Activated CD4-positive, alpha-beta T cell treated with anti-CD3 and anti-CD28 coated beads, Interleukin-2, amount 50 U/mL, for 48 hours (primary cell): ENCODE data around the gene F11.
"Not testable (repeated sequence)": the region's sequence is repeated elsewhere in the genome, so short reads cannot be mapped to it uniquely, and the experiment has no call there.

Experiments used
- DNase-seq, 2 experiments: peaks; one replicate each; pipeline ENCODE4 v3.0.0-alpha.2; 2020

The F11 gene

GRCh38 chr4:186265683-186266652, at the start of gene F11:
F11 (plus strand) TSS chr4:186266189; CDS start chr4:186267137, 948 bp downstream.
- DNase-seq: no peak

GRCh38 chr4:186216465-186217024, 49.4 kb upstream of the F11 start:
- DNase-seq: no peak

DNA sequence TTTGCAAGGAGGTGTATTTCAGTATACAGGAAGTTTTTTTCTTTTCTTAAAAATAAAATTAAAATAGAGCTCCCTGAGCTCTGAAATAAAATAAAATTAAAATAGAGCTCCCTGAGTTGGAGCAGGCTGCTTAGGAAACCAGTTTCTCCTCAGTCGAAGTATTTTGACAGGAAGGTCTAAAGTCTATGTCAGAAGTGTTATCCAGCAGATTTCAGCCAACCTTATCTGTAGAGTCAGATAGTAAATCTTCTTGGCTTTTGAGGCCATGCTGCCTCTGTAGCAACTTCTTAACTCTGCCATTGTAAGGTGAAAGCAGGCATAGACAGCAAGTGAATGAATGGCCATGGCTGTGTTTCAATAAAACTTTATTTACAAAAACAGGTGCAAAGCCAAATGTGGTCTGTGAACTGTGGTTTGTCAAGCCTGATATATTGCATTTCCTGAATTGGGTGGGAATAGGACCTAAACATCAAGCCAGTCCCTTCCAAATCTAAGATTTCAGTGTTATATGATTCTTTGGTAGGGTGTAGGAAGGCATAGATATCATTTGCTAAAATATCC, 48.2 kb upstream of the F11 start:
- DNase-seq: no peak

DNA sequence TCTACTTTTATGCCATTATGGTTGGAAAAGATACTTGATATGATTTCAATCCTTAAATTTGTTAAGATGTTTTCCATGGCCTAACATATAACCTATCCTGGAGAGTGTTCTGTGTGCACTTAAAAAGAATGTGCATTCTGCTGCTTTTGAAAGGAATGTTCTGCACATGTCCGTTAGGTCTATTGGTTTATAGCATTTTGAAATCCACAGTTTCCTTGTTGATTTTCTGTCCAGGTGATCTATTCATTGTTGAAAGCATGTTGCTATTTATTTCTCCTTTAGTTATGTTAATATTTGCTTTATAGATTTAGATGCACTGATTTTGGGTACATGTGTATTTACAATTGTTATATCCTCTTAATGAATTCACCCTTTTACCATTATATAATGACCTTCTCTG, 44.4 kb upstream of the F11 start:
- no peak for DNase-seq

DNA sequence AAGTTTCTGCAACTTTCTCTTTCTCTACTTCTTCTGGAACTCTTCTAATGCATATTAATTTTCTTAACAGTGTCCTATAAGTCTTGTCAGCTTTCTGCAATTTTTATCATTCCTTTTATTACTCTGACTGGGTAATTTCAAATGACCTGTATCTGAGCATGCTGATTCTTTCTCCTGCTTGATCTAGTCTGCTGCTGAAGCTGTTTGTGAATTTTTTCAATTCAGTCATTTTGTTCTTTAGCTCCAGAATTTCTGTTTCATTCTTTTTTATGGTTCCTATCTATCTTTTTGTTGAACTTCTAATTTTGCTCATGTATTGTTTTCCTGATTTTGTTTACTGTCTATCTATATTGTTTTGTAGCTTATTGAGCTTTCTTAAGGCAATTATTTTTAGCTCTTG, 40.1 kb upstream of the F11 start:
- DNase-seq: no peak

GRCh38 chr4:186226521-186227189, 39.3 kb upstream of the F11 start:
- DNase-seq: no peak

DNA sequence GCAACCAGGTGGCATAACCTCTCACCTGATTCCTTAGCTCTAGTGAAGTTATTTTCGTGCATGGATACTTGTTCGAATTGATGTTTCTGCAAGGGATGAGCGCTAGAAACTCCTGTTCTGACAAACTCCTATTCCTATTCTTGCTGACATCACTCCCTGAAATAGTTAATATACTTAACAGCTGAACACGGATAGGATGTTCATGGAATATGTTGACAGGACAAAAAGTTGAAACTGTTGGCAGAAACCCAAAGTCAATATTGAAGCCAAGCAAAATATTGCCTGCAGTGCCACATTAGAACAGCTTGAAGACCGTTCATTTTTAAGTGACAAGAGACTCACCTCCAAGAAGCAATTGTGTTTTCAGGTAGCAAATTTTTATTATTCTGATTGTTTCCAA, 38.8 kb upstream of the F11 start, which contains the start of gene KLKB1:
Gene KLKB1, plus strand, starts transcription at position 287 of the 400 bp plus-strand sequence. CDS start 689 bp downstream, outside the sequence.
- no peak for DNase-seq

GRCh38 chr4:186227744-186228513, 38.1 kb upstream of the F11 start:
- DNase-seq: no peak

GRCh38 chr4:186228514-186228894, 37.5 kb upstream of the F11 start:
- DNase-seq: no peak

DNA sequence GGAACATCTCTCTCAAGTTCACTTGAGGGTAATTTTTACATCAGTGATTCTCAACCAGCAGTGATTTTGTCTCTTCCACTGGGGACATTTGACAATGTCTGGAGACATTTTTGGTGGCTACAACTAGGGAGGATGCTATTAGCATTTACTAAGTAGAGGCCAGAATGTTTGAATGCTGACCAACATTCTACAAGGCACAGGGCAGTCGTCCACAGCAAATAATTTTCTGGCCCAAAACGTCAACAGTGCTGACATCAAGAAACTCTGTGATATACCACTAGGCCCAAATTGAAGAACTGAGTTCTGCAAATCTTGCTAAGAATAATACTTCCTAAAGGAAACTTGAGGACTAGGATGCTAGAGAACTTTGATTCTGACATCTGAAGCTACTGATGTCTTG, 31.6 kb upstream of the F11 start:
- DNase-seq: no peak

DNA sequence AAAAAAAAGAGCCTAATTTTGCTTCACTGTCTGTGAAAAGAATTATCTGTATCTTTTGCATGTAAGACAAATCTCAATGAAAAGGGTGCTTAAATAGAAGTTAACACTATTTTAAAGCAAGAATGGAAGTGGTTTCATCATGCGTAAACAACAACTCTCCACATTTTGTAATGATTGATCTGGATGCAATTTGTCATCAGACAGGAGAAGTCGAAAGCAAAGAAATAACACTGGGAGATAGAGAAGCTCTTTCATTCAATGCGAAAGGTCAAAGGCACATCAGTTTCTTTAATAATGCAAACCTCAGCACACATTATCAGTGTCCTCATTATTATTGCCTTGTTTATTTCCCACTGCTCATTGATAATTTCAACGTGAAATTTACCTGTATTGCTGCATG, 29.9 kb upstream of the F11 start:
- DNase-seq: no peak

DNA sequence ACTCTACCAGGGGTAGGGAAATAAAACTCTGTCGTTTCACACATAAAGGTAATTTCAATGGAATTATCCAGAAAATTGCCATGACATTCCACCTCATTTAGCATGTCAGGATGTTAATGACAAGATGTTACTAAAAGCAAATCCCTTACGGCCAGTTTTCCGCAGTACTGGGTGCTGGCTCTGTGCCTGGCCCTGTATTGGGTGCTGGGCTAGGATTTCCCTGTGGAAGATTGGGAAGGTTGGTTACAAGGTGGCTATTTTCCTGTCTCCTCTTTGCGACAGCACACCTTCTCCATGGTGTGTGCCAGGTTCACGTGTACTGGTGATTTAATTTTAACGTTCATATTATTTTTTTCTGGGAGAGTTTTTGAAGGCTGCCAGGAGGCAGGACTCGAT, 25.5 kb upstream of the F11 start:
- no peak for DNase-seq

DNA sequence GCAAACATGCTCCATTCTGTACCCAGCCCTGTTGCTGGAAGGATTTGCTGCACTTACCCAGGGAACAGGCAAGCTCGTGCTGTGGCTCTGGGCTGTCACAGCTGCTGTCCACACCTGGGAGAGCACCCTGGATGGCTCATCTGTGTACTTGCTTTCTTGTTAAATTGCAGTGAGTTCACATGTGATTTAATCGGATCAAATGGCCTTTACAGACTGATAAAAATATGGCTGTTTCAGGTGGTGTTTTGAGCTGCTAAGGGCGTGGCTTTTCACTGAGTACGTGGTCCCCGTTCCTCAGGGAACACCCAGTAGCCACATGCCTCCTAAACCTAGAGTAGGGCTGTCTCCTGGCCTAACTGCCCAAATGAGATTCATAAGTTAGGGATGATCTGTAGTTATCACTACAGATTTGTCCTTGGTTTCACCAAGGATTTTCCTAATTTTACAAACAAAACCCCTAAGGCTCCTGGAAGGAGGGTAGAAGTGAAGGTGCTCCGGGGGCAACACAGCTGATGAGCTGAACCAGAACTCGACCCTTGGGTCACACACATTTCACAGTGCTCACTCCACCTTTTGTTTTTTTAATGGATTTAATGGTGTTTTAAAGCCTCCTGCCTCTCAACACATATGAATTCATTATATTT, 25.0 kb upstream of the F11 start:
- DNase-seq: no peak

DNA sequence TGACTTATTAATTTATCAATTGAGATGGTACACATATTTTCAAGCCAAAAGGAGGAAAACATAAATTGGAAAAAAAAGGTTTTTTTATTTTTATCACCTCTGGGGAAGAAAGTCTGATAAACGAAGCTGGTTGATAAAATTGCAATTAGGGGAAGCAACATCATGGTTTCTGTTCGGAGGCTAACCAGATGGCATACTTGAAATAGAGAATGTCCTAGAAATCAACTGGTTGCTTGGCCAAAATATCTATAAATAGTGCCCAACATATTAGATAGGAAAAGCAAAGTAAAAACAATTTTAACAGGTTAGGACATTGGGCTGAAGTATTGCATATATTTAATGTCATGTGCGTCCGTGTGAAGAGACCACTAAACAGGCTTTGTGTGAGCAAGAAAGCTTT, 24.4 kb upstream of the F11 start:
- DNase-seq: no peak

- DNase-seq: not testable (repeated sequence)
These were observed 24.0 kb upstream of the F11 start for GRCh38 chr4:186242031-186242430.

DNA sequence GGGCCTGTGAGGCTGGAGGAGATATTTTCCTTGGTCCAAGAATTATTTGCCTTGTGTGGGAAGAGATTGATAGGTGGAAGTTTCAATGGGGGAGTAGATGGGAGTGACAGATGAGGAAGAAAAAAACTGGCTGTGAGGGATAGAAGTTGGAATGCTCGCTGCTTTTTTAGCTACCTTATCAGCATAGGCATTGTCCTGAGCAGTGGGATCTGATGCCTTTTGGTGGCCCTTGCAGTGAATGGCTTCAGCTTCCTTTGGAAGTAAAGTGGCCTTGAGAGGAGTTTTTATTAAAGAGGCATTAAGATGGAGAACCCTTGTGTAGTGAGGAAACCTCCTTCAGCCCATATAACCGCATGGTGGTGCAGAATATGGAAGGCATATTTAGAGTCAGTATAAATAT, 22.7 kb upstream of the F11 start:
- DNase-seq: no peak

DNA sequence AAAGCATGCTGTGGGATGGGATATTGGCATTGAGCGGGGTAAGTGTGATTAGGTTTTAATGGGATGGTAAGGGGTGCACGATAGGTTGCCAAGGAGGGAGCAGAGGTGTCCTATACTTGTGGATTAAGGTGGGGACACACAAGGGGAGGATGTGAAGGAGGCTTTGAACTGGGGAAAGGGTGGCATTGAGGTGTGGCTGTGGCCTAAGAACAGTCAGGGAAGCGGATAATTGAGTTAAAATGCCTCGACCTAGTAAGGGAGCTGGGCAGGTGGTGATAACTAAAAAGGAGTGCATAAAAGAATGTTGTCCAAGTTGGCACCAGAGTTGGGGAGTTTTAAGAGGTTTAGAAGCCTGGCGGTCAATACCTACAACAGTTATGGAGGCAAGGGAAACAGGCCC, 21.2 kb upstream of the F11 start:
- no peak for DNase-seq

DNA sequence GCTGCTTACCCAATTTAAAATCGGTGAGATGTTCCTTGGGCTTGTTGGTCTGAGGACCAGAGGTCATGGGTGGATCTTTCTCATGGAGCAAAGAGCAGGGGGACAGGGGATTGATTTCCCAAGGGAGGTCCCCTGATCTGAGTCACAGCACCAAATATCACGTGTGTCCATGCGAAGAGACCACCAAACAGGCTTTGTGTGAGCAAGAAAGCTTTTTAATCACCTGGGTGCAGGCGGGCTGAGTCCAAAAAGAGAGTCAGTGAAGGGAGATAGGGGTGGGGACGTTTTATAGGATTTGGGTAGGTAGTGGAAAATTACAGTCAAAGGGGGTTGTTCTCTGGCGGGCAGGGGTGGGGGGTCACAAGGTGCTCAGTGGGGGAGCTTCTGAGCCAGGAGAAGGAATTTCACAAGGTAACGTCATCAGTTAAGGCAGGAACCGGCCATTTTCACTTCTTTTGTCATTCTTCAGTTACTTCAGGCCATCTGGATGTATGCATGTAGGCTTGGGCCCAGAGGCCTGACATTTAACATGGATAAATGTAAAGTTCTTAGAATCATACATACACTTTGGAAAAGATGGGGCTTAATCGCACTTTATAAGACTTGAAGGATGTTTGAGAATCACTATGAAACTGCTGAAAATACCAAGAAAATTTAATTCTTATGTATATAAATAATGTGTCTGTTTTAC, 18.8 kb upstream of the F11 start:
- DNase-seq: not testable (repeated sequence)

DNA sequence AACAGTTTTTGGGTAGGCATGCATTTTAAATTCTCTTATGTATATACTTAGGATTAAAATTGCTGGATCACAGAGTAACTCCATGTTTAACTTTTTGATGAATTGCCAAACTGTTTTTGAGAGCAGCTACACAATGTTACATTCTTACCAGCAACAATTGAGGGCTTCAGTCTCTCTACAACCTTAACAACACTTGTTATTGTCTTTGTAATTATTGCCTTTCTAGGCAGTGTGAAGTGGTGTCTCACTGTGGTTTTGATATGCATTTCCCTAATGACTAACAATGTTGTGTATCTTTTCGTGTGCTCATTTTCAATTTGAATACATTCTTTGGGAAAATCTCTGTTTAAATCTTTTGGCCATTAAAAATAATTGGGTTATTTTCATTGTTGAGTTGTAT, 17.3 kb upstream of the F11 start:
- no peak for DNase-seq

- no peak for DNase-seq
These were observed 15.9 kb upstream of the F11 start for GRCh38 chr4:186249785-186250754.
